Upper lobe of left lung (tissue), 6 donors: ENCODE data around the gene CYSRT1. TPM values are rescaled to one million over a fixed set of nuclear protein-coding genes. Genes with fewer than 3 reads are reported as not detected.
A peak's percentile ranks its signal among the peaks of the same experiment; 100 is the strongest.

Experiments
- ATAC-seq, 2 donors: fragments of 200-7000 bp; cut with Tn5 transposase; one replicate each; pipeline ENCODE4 v1.9.1; 2022; ENCODE audit warnings: mild to moderate bottlenecking in 2 of 2, moderate library complexity in 2 of 2; ENCODE audit not compliant: low FRiP score in 2 of 2
- DNase-seq, 2 donors: peaks; one replicate each; pipeline ENCODE4 v3.0.0-alpha.2; 2019 to 2020
- H3K27ac ChIP-seq, 4 donors: fragments of 200-600 bp; sonication (generic); one replicate each; pipeline ENCODE4 v1.5.1; 2016 to 2019
- H3K27me3 ChIP-seq, 4 donors: fragments of 200-600 bp; sonication (generic); one replicate each; pipeline ENCODE4 v1.5.1; 2017 to 2019
- H3K36me3 ChIP-seq, 4 donors: fragments of 200-600 bp; sonication (generic); one replicate each; pipeline ENCODE4 v1.5.1; 2016 to 2019
- H3K4me1 ChIP-seq, 4 donors: fragments of 200-600 bp; sonication (generic); one replicate each; pipeline ENCODE4 v1.5.1; 2018 to 2019
- H3K4me3 ChIP-seq, 4 donors: fragments of 200-600 bp; sonication (generic); one replicate each; pipeline ENCODE4 v1.5.1; 2017 to 2019; ENCODE audit warnings: mild to moderate bottlenecking in 2 of 4, moderate library complexity in 1 of 4
- H3K9me3 ChIP-seq, 4 donors: fragments of 200-600 bp; sonication (generic); one replicate each; pipeline ENCODE4 v1.5.1; 2018 to 2019
- EP300 ChIP-seq, 4 donors: sonication (generic); formaldehyde crosslinking; IDR thresholded peaks; one replicate each; pipeline ENCODE4 v1.5.1; 2017; ENCODE audit warnings: antibody characterized with exemption in 4 of 4, control low read depth in 2 of 4
- POLR2A ChIP-seq, 4 donors: fragments of 450-650 bp; IDR thresholded peaks; one replicate each; pipeline ENCODE4 v1.5.1; 2016 to 2017; ENCODE audit warnings: antibody characterized with exemption in 4 of 4, mild to moderate bottlenecking in 2 of 4
- POLR2AphosphoS5 ChIP-seq, 2 donors: sonication (generic); formaldehyde crosslinking; IDR thresholded peaks; one replicate each; pipeline ENCODE4 v1.5.1; 2017; ENCODE audit warnings: antibody characterized with exemption in 2 of 2
- WGBS, 2 donors: methylation state at CpG; one replicate each; pipeline ENCODE4 v1.1.5; 2017 to 2018; 5-methylcytosine and 5-hydroxymethylcytosine counted together
- total RNA-seq, 6 donors: library from RNA; depleted of rRNA in 4 of 6; stranded (reverse); fragments of >200 nt in 4 of 6; gene quantifications; one replicate each; pipeline versions ENCODE4 v1.1.0 to v1.2.1, GENCODE V29; 2016 to 2021
- TF ChIP-seq, protein P1 (sequence below), 6 experiments: fragments of 450-650 bp in 4 of 6; fragments of 200-600 bp in 2 of 6; sonication (generic) in 2 of 6; IDR thresholded peaks; one replicate each; pipeline ENCODE4 v1.5.1; 2016 to 2019; ENCODE audit warnings: antibody characterized with exemption in 6 of 6
- donor health status: DM: no; HTN: no; CAD: no; lungs with moderate emphysema.
- donor health status: DM: no; HTN: yes; CAD: no; lungs with severe emphysema.

Gene CYSRT1
- total RNA-seq, 6 donors from 2014 or later = 0.20 to 2.0 (median 0.97) TPM; not detected in 1

DNA sequence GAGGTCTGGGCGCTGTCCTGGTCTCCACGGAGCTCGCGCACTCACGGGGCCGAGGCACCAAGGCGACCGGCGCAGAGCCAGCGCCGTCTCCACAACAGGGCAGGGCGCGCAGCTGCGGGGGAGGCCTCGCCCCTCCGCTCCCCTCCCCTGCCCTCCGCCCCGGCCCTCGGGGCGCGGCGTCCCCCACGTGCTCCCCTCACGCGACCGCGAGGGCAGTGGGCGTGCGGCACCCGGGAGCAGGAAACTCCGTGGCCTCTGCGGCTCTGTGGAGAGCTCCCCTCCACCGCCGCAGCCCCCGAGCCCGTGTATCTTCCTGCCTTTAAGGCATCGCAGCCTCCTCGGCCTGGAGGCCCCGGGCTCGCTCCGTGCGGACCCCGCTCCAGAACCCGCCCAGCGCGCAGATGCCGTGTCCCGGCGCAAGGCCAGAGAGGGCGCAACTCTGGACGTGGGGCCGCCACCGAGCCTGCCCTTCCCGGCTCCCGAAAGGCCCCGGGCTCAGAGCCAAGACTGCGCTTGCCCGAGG lies 15.4 kb downstream of the CYSRT1 start:
- TF ChIP-seq EP300 (IDR thresholded peaks at IDR 0.05) = no peak
- TF ChIP-seq POLR2A (IDR thresholded peaks at IDR 0.05) = peak in 2 of 4 donors; percentile 27 to 49
- TF ChIP-seq, protein P1, sequence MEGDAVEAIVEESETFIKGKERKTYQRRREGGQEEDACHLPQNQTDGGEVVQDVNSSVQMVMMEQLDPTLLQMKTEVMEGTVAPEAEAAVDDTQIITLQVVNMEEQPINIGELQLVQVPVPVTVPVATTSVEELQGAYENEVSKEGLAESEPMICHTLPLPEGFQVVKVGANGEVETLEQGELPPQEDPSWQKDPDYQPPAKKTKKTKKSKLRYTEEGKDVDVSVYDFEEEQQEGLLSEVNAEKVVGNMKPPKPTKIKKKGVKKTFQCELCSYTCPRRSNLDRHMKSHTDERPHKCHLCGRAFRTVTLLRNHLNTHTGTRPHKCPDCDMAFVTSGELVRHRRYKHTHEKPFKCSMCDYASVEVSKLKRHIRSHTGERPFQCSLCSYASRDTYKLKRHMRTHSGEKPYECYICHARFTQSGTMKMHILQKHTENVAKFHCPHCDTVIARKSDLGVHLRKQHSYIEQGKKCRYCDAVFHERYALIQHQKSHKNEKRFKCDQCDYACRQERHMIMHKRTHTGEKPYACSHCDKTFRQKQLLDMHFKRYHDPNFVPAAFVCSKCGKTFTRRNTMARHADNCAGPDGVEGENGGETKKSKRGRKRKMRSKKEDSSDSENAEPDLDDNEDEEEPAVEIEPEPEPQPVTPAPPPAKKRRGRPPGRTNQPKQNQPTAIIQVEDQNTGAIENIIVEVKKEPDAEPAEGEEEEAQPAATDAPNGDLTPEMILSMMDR (IDR thresholded peaks at IDR 0.05) = peak in 3 of 6 experiments; percentile 19 to 34 (median 22)
- peak; percentile 18 to 31 for TF ChIP-seq POLR2AphosphoS5 (IDR thresholded peaks at IDR 0.05)
- peak overlapping the region; percentile 92 to 97 (median 96) for H3K27ac ChIP-seq
- no peaks in the 10 kb centered on the region for H3K27me3 ChIP-seq
- DNase-seq (peak; percentile 81 to 96), ATAC-seq (peak; percentile 67 to 77)
- peak overlapping the region; percentile 60 to 89 (median 80) for H3K4me3 ChIP-seq
- H3K36me3 ChIP-seq = peaks cover 9 to 23% (median 18%) of the 10 kb centered on the region in 4 donors
- peaks cover 38 to 82% (median 49%) of the 10 kb centered on the region in 4 donors for H3K4me1 ChIP-seq
- no peaks in the 10 kb centered on the region for H3K9me3 ChIP-seq
- 1% methylated on average over 19 to 31 of the region's 58 CpGs for WGBS, 2 donors

DNA sequence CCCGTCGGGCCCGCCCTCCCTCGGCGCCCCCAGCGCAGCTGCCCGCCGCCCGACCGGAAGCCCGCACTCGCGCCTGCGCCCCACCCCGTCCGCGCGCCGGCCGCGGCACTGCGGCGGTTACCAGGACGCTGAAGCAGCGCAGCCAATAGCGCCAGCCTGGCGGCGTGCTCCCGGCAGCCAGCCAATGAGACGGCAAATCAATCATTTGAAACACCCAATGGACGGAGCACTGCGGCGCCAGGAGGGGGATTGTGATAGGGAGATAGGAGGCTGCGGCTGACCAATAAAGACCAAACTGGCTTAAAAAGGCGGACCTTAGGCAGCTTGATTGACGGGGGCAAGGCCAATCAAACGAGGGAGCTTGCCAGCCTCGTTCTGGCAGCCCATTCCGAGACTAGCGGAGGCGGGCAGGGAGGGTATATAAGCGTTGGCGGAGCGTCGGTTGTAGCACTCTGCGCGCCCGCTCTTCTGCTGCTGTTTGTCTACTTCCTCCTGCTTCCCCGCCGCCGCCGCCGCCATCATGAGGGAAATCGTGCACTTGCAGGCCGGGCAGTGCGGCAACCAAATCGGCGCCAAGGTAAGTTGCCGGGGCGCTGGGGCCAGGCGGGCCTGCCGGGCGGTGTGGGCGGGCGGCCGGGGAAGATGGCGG lies 16.0 kb downstream of the CYSRT1 start, which contains the start of gene TUBB4B:
TSS of gene TUBB4B (plus strand) at position 447 of the 649 bp plus-strand sequence. CDS start at position 521, 74 bp downstream.
- Histone ChIP-seq H3K9me3 (no peaks in the 10 kb centered on the region), H3K27me3 (no peaks in the 10 kb centered on the region), H3K36me3 (peaks cover 9 to 23% (median 18%) of the 10 kb centered on the region in 4 donors), H3K4me1 (peaks cover 35 to 76% (median 45%) of the 10 kb centered on the region in 4 donors), H3K27ac (peak within 1 kb of the TSS; percentile 95 to 99 (median 96)), H3K4me3 (peak within 1 kb of the TSS; percentile 78 to 95 (median 89))
- ATAC-seq (peak; percentile 93 to 96), DNase-seq (peak; percentile 99)
- TF ChIP-seq POLR2AphosphoS5 (IDR thresholded peaks at IDR 0.05) (peak; percentile 100), POLR2A (IDR thresholded peaks at IDR 0.05) (peak; percentile 94 to 100 (median 99)), EP300 (IDR thresholded peaks at IDR 0.05) (peak in 1 of 4 donors; percentile 92)
- TF ChIP-seq, protein P1 (IDR thresholded peaks at IDR 0.05) = peak in 2 of 6 experiments; percentile 27 to 29
- WGBS, 2 donors = 0% methylated on average over 14 to 39 of the region's 67 CpGs

DNA sequence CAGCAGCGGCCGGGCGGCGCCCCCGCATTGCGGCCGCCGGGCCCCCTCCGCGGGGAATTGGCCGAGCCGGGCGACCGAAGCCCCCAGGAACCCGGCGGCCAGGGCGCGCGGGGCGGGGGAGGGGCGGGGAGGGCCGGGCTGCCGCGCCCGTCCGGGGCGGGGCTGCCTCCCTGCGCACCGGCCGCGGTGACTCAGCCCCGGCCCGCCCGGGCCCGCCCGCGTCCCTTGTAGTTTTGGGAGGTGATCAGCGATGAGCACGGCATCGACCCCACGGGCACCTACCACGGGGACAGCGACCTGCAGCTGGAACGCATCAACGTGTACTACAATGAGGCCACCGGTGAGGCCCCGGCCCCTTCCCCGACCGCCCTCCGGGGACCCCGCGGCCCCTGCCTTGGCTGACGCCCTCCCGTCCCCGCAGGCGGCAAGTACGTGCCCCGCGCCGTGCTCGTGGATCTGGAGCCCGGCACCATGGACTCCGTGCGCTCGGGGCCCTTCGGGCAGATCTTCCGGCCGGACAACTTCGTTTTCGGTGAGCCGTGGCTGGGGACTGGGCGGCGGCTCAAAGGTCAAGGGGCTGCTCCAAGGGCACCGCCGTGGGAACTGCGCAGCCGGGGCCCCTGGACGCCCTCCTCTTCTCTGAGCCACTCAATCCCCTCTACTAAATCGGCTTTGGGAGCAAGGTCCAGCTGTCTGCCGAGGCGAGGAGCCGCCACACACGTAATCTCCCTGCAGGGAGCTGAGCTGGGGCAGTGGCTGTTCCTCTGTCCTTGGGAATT lies 16.7 kb downstream of the CYSRT1 start:
- DNase-seq (peak; percentile 67 to 94), ATAC-seq (peak in 1 of 2 donors; percentile 31)

More for the DNA sequence above, 16.7 kb downstream of the CYSRT1 start:
- WGBS, 2 donors = 4 to 9% methylated on average over 15 to 25 of the region's 83 CpGs
- Histone ChIP-seq H3K9me3 (no peaks in the 10 kb centered on the region), H3K4me3 (peak overlapping the region; percentile 78 to 95 (median 89)), H3K27me3 (no peaks in the 10 kb centered on the region), H3K4me1 (peaks cover 28 to 69% (median 38%) of the 10 kb centered on the region in 4 donors), H3K36me3 (peaks cover 9 to 23% (median 18%) of the 10 kb centered on the region in 4 donors), H3K27ac (peak overlapping the region; percentile 83 to 99 (median 93))
- no peak for TF ChIP-seq EP300 (IDR thresholded peaks at IDR 0.05)
- TF ChIP-seq, protein P1 (IDR thresholded peaks at IDR 0.05) = peak in 1 of 6 experiments; percentile 3
